Measurements from ENCODE around the gene ARHGAP30. TPM values are rescaled to one million over a fixed set of nuclear protein-coding genes. Genes with fewer than 3 reads are reported as not detected.

The ARHGAP30 gene
- polyA plus RNA-seq, 10 donors, result 2.1 to 12.3 (median 2.7) TPM

GRCh38 chr1:161090617-161091016, 20.9 kb upstream of the ARHGAP30 start:
- no peak for DNase-seq

GRCh38 chr1:161089938-161090337, 20.2 kb upstream of the ARHGAP30 start:
- DNase-seq, result no peak

- no peak for DNase-seq
These were observed 19.7 kb upstream of the ARHGAP30 start, which contains the start of gene NECTIN4 for GRCh38 chr1:161089251-161089924. NECTIN4 (minus strand) TSS chr1:161089558; CDS start chr1:161089296, 262 bp downstream.

- no peak for DNase-seq
These were observed 19.0 kb upstream of the ARHGAP30 start for GRCh38 chr1:161088587-161089110.

GRCh38 chr1:161086457-161086856, 16.8 kb upstream of the ARHGAP30 start:
- no peak for DNase-seq

- DNase-seq, result no peak
These were observed 15.5 kb upstream of the ARHGAP30 start for GRCh38 chr1:161085165-161085564.

GRCh38 chr1:161084597-161084988, 14.9 kb upstream of the ARHGAP30 start:
- no peak for DNase-seq

GRCh38 chr1:161083748-161084596, 14.3 kb upstream of the ARHGAP30 start:
- no peak for DNase-seq

- DNase-seq, result peak in 1 of 3 donors; percentile 48
These were observed 13.5 kb upstream of the ARHGAP30 start for GRCh38 chr1:161082996-161083747.

GRCh38 chr1:161082483-161082882, 12.8 kb upstream of the ARHGAP30 start:
- DNase-seq, result no peak

GRCh38 chr1:161081519-161081918, 11.8 kb upstream of the ARHGAP30 start:
- DNase-seq, result no peak

GRCh38 chr1:161080441-161081405, 11.0 kb upstream of the ARHGAP30 start:
- DNase-seq, result no peak

- no peak for DNase-seq
These were observed 9.9 kb upstream of the ARHGAP30 start for GRCh38 chr1:161079436-161080110.

- DNase-seq, result no peak
These were observed 7.7 kb upstream of the ARHGAP30 start for GRCh38 chr1:161077426-161077825.

GRCh38 chr1:161076410-161076809, 6.7 kb upstream of the ARHGAP30 start:
- DNase-seq, result no peak

- no peak for DNase-seq
These were observed 5.1 kb upstream of the ARHGAP30 start for GRCh38 chr1:161074676-161075368.

GRCh38 chr1:161073474-161074121, 3.9 kb upstream of the ARHGAP30 start:
- no peak for DNase-seq

GRCh38 chr1:161072751-161073449, 3.2 kb upstream of the ARHGAP30 start:
- no peak for DNase-seq

Data from muscle of back (tissue), 11 donors.